SKM-1 treated with dmso at 0.1 percent for 144 hours (cell line): ENCODE data around the gene STON2.
"Not testable (repeated sequence)": the region's sequence is repeated elsewhere in the genome, so short reads cannot be mapped to it uniquely, and the experiment has no call there.

Source experiments
- DNase-seq: peaks from one replicate; lab custom pipeline; 2025; ENCODE audit not compliant: unreplicated experiment; lab: John Stamatoyannopoulos, UW

Gene STON2

GRCh38 chr14:81272317-81272716 is 127.8 kb downstream of the STON2 start:
- DNase-seq = no peak

- no peak for DNase-seq
Observed at GRCh38 chr14:81269979-81270375, 130.1 kb downstream of the STON2 start.

- peak; percentile 41 for DNase-seq
Observed at GRCh38 chr14:81269100-81269978, 130.8 kb downstream of the STON2 start.

- DNase-seq = no peak
Observed at GRCh38 chr14:81268016-81268416, 132.1 kb downstream of the STON2 start.

- DNase-seq = no peak
Observed at GRCh38 chr14:81265636-81266169, 134.4 kb downstream of the STON2 start.

- no peak for DNase-seq
Observed at GRCh38 chr14:81264671-81265070, 135.5 kb downstream of the STON2 start.

GRCh38 chr14:81263777-81264410 is 136.2 kb downstream of the STON2 start:
- no peak for DNase-seq

- no peak for DNase-seq
Observed at GRCh38 chr14:81261176-81261575, 138.9 kb downstream of the STON2 start.

GRCh38 chr14:81260732-81261131 is 139.4 kb downstream of the STON2 start:
- DNase-seq = no peak

GRCh38 chr14:81256289-81256960 is 143.7 kb downstream of the STON2 start:
- DNase-seq = no peak

- no peak for DNase-seq
Observed at GRCh38 chr14:81252278-81252677, 147.8 kb downstream of the STON2 start.

- no peak for DNase-seq
Observed at GRCh38 chr14:81247271-81247766, 152.8 kb downstream of the STON2 start.

GRCh38 chr14:81246461-81247270 is 153.5 kb downstream of the STON2 start:
- no peak for DNase-seq

GRCh38 chr14:81245771-81246170 is 154.4 kb downstream of the STON2 start:
- DNase-seq = no peak

GRCh38 chr14:81244431-81244830 is 155.7 kb downstream of the STON2 start:
- DNase-seq = not testable (repeated sequence)

GRCh38 chr14:81243499-81243898 is 156.6 kb downstream of the STON2 start:
- no peak for DNase-seq

GRCh38 chr14:81236849-81237248 is 163.3 kb downstream of the STON2 start:
- DNase-seq = not testable (repeated sequence)

GRCh38 chr14:81236138-81236537 is 164.0 kb downstream of the STON2 start:
- DNase-seq = no peak

GRCh38 chr14:81235096-81235495 is 165.0 kb downstream of the STON2 start:
- DNase-seq = no peak

GRCh38 chr14:81234278-81234677 is 165.8 kb downstream of the STON2 start:
- no peak for DNase-seq

GRCh38 chr14:81233615-81234014 is 166.5 kb downstream of the STON2 start:
- DNase-seq = no peak
